Right cardiac atrium (tissue), 5 donors: ENCODE results near the gene ACACB. TPM values are rescaled to one million over a fixed set of nuclear protein-coding genes. Genes with fewer than 3 reads are reported as not detected.

Experiments used
- ATAC-seq, 2 donors: fragments of 200-7000 bp; cut with Tn5 transposase; one replicate each; pipeline versions ENCODE4 v1.8.0 to v1.9.1; 2020; ENCODE audit warnings: moderate library complexity in 2 of 2, mild to moderate bottlenecking in 1 of 2
- DNase-seq, 3 donors: peaks; one replicate each; pipeline ENCODE4 v3.0.0-alpha.2; 2020
- H3K27ac ChIP-seq: one replicate; pipeline ENCODE4 v1.5.1; 2013; ENCODE audit warnings: mild to moderate bottlenecking, low read length, control low read depth, moderate library complexity
- H3K27me3 ChIP-seq: one replicate; pipeline ENCODE4 v1.6.1; 2013; ENCODE audit not compliant: control insufficient read depth, insufficient read depth
- H3K4me1 ChIP-seq: one replicate; pipeline ENCODE4 v1.6.1; 2013; ENCODE audit warnings: low read length; ENCODE audit not compliant: control insufficient read depth, insufficient read depth
- H3K4me3 ChIP-seq: one replicate; pipeline ENCODE4 v1.5.1; 2013; ENCODE audit warnings: low read length, control low read depth
- H3K9me3 ChIP-seq: one replicate; pipeline ENCODE4 v1.6.1; 2013; ENCODE audit warnings: low read length; ENCODE audit not compliant: control insufficient read depth
- WGBS: extraction: QIAGEN DNeasy Blood & Tissue Kit; methylation state at CpG from one replicate; pipeline ENCODE4 v1.1.7; 2013; 5-methylcytosine and 5-hydroxymethylcytosine counted together
- intact Hi-C, 4 donors: fragments of 100-400 bp; cut with DNase I; formaldehyde crosslinking; loops; one replicate each; pipeline versions ENCODE4 v1.11.0 to v1.14.0; 2022 to 2023
- polyA plus RNA-seq: library from polyadenylated mRNA; stranded (reverse); fragments of 200-250 nt; gene quantifications from one replicate; pipeline ENCODE4 v1.2.3, GENCODE V29; 2013
- total RNA-seq, 4 donors: library from RNA; stranded (reverse); fragmentation: NEBNext Ultra II Directional; extraction: Animal tissue kit (Norgen Biotek cat#: 25700); gene quantifications; one replicate each; pipeline ENCODE4 v1.2.1, GENCODE V29; 2021
- donor health status: healthy with polysubstance abuse.
- donor health status: DM: no; HTN: yes; CAD: no.
- donor health status: DM: no; HTN: no; CAD: no.
- donor health status: DM: no; HTN: yes; CAD: no; lungs with severe emphysema.
- donor health status: DM: yes; HTN: yes; CAD: no.

Gene ACACB
- total and polyA plus RNA-seq, 5 donors: 87.1 to 128 (median 115) TPM

DNA sequence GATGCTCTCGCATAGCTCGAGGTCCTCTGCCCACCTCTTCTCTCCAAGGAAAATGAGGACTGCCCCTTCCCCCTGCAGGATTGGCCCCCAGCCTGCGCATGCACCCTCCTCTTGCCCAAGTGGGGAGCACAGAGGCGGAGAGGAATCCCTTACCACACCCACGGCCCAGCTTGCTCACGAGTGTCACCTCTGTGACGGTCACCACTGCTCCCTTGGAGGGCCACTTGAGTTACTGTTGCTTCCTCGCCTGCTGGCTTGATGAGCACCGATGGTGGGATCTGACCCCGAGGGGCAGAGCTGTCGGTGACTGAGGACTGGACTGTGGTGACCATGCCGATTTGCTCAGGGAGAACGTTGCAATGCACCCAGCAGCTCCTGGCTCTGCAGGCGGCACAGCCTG is 151.0 kb downstream of the ACACB start:
- Histone ChIP-seq H3K27ac (no peak overlapping the region), H3K27me3 (no peaks in the 10 kb centered on the region), H3K9me3 (no peaks in the 10 kb centered on the region), H3K4me1 (peaks cover 4% of the 10 kb centered on the region), H3K4me3 (no peak overlapping the region)
- DNase-seq (no peak), ATAC-seq (no peak)
- 87% methylated on average over 14 of the region's 14 CpGs for WGBS
- intact Hi-C loops: loop anchor here in 1 of 4 donors (10.0 kb wide), 1 partner anchor 117 kb away; no protein-coding TSS in a partner anchor

DNA sequence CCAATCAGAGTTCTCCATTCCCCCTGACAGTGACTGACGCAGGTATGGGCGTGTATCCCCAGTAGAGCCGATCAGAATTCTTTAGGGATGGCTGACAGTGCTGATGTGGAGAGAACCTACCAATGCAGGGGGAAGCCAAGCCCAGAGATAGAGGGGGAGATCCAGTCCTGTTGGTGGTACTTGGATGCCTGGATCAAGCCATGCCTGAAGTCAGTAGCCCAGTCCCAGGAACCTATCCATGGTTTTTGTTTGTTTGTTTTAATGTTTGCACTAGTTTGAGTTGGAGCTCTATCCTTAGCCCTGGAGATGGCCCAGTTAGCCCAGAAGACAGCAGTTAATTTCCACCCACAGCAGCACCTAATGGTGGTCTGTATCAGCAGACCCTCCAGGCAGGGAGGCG is 152.5 kb downstream of the ACACB start:
- no peaks in the 10 kb centered on the region for H3K27me3 ChIP-seq
- H3K27ac ChIP-seq: no peak overlapping the region
- no peak overlapping the region for H3K4me3 ChIP-seq
- ATAC-seq: no peak
- 91% methylated on average over 4 of the region's 4 CpGs for WGBS
- intact Hi-C loops: loop anchor here in 1 of 4 donors (10.0 kb wide), 1 partner anchor 116 kb away; no protein-coding TSS in a partner anchor
- no peaks in the 10 kb centered on the region for H3K9me3 ChIP-seq
- DNase-seq: no peak
- peaks cover 4% of the 10 kb centered on the region for H3K4me1 ChIP-seq

DNA sequence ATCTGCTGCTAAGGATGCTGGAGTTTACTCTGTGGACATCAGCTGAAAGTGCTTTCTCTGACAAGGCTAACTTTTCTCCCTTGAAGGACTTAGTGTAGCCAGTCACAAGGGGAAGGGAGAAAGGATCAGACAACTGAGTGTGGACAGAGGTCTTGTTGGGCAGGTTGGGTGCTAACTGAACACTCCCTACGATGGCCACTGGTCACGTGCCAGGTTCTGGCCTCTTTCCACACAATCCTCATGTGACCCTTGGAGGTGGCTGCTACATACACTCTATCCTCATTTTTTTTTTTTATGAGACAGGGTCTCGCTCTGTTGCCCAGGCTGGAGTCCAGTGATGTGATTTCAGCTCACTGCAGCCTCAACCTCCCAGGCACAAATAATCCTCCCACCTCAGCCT is 153.0 kb downstream of the ACACB start:
- Histone ChIP-seq H3K27ac (no peak overlapping the region), H3K4me1 (peaks cover 4% of the 10 kb centered on the region), H3K9me3 (no peaks in the 10 kb centered on the region), H3K27me3 (no peaks in the 10 kb centered on the region), H3K4me3 (no peak overlapping the region)
- intact Hi-C loops: loop anchor here in 1 of 4 donors (10.0 kb wide), 1 partner anchor 115 kb away; no protein-coding TSS in a partner anchor
- DNase-seq (peak in 1 of 3 donors; percentile 73), ATAC-seq (peak; percentile 6 to 27)
- WGBS: 46% methylated on average over 3 of the region's 3 CpGs

DNA sequence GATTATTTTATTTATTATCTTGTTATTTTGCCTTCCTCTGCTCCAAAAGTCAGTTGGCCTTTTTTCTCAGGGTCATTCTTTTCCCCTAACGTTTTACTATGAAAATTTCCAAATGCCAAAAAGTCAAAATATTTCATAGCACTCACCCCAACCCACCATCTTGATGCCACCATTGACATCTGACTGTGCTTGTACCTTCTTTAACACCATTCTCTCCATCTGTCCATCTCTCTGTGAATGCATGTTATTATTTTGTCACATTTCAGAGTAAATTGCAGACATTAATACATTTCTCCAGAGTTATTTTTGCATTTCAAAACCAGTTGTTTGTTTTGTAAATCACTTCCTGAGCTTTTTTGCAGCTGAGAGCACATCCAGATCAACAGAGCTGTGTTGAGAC is 154.1 kb downstream of the ACACB start:
- Histone ChIP-seq H3K27ac (no peak overlapping the region), H3K9me3 (no peaks in the 10 kb centered on the region), H3K4me3 (no peak overlapping the region), H3K4me1 (peaks cover 4% of the 10 kb centered on the region), H3K27me3 (no peaks in the 10 kb centered on the region)
- intact Hi-C loops: no loop called here
- WGBS: 0% methylated on average over 1 of the region's 1 CpG
- ATAC-seq (no peak), DNase-seq (no peak)

DNA sequence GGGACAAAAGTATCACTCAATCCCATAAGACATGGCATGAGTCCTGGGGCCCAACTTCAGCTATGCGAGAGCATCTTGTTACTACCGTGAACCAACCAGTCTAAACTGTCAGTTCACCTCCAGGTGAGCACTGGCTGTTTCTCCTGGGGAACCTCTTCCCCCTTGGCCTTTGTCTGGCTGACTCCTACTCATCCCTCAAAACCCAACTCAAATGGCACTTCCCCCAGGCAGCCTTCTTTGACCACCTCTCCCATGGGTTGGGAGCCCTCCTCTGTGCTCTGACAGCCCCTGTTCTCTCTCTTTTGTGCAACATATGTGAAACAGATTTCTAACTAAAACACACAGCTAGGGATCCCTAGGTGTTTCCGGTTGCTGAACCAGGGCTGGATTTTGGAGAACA is 155.0 kb downstream of the ACACB start:
- no peak overlapping the region for H3K27ac ChIP-seq

DNA sequence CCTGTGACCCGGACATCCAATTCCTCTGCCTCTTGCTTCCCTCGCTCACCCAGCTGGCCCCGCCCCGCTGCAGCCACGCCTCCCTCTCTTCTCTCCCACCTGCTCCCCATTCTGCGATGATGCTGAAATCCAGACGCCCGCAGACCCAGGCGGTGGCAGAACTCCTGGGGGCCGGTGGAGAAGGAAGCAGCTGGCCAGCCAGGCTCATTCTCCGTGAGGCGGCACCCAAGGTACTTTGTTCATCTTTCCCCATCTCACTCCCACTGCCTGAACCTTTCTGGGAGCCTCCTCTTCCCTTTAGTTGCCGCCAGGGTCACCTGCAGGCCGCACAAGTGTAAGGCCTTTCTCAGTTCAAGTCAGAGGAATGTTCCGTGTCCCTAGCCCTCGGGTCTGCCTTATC is 157.0 kb downstream of the ACACB start:
- 24% methylated on average over 16 of the region's 16 CpGs for WGBS
- Histone ChIP-seq H3K4me1 (peaks cover 9% of the 10 kb centered on the region), H3K27me3 (no peaks in the 10 kb centered on the region), H3K4me3 (no peak overlapping the region), H3K27ac (no peak overlapping the region), H3K9me3 (no peaks in the 10 kb centered on the region)
- ATAC-seq (no peak), DNase-seq (no peak)
- intact Hi-C loops: no loop called here

More for the DNA sequence above, 155.0 kb downstream of the ACACB start:
- Histone ChIP-seq H3K27me3 (no peaks in the 10 kb centered on the region), H3K4me3 (no peak overlapping the region), H3K9me3 (no peaks in the 10 kb centered on the region), H3K4me1 (peaks cover 4% of the 10 kb centered on the region)
- intact Hi-C loops: no loop called here
- DNase-seq (no peak), ATAC-seq (no peak)
- WGBS: 93% methylated on average over 3 of the region's 3 CpGs

DNA sequence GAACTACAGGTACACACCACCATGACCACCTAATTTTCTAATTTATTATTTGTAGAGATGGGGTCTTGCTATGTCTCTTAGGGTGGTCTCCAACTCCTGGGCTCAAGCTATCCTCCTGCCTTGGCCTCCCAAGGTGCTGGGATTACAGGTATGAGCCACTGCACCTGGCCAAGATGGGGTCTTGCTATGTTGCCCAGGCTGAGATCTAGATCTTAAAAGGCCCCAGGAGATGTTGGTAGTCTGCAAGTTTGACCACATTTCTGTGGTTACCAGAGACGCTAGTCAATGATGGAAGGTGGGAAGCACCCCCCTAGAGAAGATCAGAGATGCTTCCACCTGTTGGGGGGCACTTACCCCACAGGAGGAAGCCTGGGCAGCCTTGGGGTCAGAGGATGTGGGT is 158.0 kb downstream of the ACACB start:
- no peak overlapping the region for H3K27ac ChIP-seq
- H3K4me1 ChIP-seq: peaks cover 6% of the 10 kb centered on the region
- no peaks in the 10 kb centered on the region for H3K27me3 ChIP-seq
- DNase-seq: no peak
- no peak for ATAC-seq
- H3K9me3 ChIP-seq: no peaks in the 10 kb centered on the region
- no peak overlapping the region for H3K4me3 ChIP-seq
- 88% methylated on average over 1 of the region's 1 CpG for WGBS
- intact Hi-C loops: no loop called here

DNA sequence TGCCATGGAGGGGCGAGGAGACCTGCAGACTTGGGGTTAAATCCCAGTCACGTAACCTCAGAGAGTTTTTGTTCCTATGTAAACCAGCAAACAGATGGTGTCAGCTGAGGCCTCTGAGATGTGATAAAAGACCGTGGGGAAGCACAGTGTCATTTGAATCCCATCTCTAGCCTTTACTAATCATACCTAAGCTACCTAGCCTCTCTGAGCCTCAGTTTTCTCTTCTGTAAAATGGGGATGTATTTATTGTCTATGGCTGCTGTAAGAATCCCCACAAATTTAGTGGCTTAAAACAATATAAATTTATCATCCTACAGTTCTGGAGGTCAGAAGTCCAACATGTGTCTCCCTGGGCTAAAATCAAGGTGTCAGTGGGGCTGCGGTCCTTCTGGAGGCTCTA is 158.8 kb downstream of the ACACB start:
- H3K4me3 ChIP-seq: no peak overlapping the region
- H3K9me3 ChIP-seq: no peaks in the 10 kb centered on the region
- intact Hi-C loops: no loop called here
- no peaks in the 10 kb centered on the region for H3K27me3 ChIP-seq
- H3K4me1 ChIP-seq: peaks cover 6% of the 10 kb centered on the region
- ATAC-seq (no peak), DNase-seq (no peak)
- 75% methylated on average over 4 of the region's 4 CpGs for WGBS
- no peak overlapping the region for H3K27ac ChIP-seq

DNA sequence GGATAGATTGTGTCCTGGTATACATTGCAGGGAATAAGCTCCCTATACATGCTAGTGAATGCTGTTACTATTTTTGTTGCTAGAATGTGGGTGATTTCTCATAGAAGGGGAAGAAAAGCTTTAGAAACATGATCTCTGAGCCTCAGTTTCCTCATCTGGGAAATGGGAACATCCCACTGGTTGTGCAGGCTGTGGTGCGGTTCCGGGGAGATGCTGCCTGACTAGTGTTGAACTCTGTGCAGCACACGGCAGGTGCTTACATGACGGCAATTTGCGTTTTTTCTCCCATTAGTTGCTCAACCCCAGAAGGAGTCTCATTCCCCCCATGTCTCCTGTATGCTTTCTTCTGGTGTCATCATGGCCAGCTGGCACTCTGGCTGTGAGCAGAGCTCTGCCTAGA is 159.8 kb downstream of the ACACB start:
- Histone ChIP-seq H3K4me1 (peaks cover 6% of the 10 kb centered on the region), H3K27ac (no peak overlapping the region), H3K4me3 (no peak overlapping the region), H3K9me3 (no peaks in the 10 kb centered on the region), H3K27me3 (no peaks in the 10 kb centered on the region)
- intact Hi-C loops: no loop called here
- DNase-seq: no peak
- 95% methylated on average over 5 of the region's 5 CpGs for WGBS
- no peak for ATAC-seq

DNA sequence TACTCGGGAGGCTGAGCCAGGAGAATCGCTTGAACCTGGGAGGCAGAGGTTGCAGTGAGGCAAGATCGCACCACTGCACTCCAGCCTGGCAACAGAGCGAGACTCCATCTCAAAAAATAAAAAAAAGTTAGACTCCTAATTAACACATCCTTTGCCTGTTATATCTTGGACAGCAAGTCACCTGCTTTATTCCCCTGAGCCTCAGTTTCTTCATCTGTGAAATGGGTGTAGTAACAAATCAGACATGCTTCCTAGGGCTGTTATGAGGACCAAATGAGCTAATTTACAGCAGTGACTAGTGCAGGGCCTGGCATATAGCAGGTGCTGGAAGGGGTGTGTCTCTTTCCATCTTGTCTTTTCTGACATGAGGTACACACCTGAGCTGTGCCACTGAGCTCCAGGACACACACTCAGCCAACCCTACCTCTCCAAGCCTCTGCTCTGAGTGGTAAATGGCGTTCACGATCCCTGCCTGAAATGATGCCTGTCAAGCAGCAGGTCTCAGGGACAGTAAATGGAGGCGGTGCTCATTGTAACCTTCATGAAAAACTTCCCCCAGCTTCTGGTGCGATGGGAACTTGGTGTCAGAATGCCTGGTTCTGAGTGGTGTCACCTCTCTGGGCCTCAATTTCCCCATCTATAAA is 161.0 kb downstream of the ACACB start:
- DNase-seq: no peak
- ATAC-seq: no peak
- Histone ChIP-seq H3K27me3 (no peaks in the 10 kb centered on the region), H3K9me3 (no peaks in the 10 kb centered on the region), H3K27ac (no peak overlapping the region), H3K4me1 (peaks cover 6% of the 10 kb centered on the region), H3K4me3 (no peak overlapping the region)
- 92% methylated on average over 8 of the region's 8 CpGs for WGBS
- intact Hi-C loops: no loop called here

DNA sequence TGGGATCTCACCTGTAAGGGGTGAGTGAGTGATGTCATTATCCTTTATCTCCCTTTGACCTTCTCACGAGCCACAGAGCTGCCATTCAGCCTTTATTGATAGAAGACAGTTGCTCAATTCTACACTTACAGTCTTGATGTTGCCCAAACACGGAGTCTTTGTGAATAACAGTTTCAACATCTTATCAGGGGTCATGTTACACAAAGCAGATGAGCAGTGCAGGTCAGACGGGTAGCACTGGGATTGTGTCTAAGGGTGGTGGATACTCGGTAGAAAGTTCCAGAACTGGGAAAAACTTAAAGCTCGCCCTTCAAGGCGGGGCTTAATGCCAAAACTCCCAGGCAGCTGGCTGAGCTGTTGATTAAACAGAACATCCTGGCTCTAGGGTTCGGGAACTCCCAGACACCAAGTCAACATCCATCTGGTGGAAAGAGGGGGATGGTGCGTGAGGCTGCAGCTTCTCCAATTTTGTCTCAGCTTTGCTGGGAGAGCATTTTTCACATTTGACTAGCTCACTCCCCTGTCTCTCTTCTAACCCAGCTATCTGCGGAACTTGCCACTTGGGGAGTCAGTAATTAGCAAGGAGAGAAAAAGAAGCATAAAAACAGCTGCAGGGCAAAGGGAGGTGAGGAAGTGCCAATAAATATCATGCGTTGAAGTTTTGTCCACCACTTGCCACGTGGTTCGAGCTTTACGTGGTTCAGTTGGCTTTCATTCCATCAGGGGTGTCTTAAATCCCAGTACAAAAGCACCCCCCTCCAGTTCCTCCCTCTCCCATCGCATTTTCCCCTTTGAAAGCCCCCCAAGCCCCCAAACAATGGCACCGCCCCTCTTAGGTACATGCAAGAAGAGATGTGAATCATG is 161.7 kb downstream of the ACACB start:
- no peaks in the 10 kb centered on the region for H3K27me3 ChIP-seq
- ATAC-seq (peak in 1 of 2 donors; percentile 18), DNase-seq (peak in 1 of 3 donors; percentile 69)
- H3K27ac ChIP-seq: no peak overlapping the region
- no peak overlapping the region for H3K4me3 ChIP-seq
- H3K4me1 ChIP-seq: peaks cover 6% of the 10 kb centered on the region
- WGBS: 40% methylated on average over 15 of the region's 15 CpGs
- intact Hi-C loops: no loop called here
- no peaks in the 10 kb centered on the region for H3K9me3 ChIP-seq
